ENCODE results near the gene DNAH5. TPM values are rescaled to one million over a fixed set of nuclear protein-coding genes. Genes with fewer than 3 reads are reported as not detected.

Gene DNAH5
- total and polyA plus RNA-seq, 2 experiments from 2014 or later = 0.56 to 0.97 TPM

DNA sequence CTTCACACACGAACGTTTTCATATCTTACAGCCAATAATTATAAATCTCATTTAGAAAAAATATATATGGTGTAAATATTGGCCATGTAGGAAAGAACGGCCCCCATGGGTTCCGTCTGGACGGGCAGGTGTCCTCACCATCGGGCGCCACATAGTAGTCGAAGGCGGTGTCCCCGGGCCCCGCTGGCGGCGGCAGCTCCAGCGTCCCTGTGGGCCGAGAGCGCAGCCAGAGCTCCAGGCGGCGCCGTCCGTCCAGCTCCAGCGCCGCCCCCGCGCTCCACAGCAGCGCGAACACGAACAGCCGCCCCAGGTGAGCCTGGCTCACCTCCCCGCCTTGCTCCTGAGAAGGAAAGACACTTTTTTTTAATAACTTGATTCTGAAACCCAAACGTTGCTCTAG, 134.6 kb downstream of the DNAH5 start:
- Mint-ChIP-seq H3K27me3 (ENCODE audit: insufficient read depth, low read depth, poor library complexity) (no peaks in the 10 kb centered on the region), H3K9me3 (peaks cover 12% of the 10 kb centered on the region; the same call in 2 of the 3 replicates), H3K36me3 (ENCODE audit: low read depth) (peaks cover 3% of the 10 kb centered on the region; the same call in 2 of the 3 replicates), H3K27ac (no peak overlapping the region), H3K4me1 (no peaks in the 10 kb centered on the region), H3K4me3 (no peak overlapping the region)
- H3K4me2 ChIP-seq = no peak overlapping the region
- ATAC-seq = peak; percentile 66
- H3K9me2 ChIP-seq (ENCODE audit: insufficient read depth) = peaks cover 3% of the 10 kb centered on the region; the same call in 1 of the 2 replicates
- no peaks in the 10 kb centered on the region for H4K20me1 ChIP-seq (replicated peaks; ENCODE audit: insufficient read depth)
- no peaks in the 10 kb centered on the region for H3K36me3 ChIP-seq (ENCODE audit: insufficient read depth)
- no peak for DNase-seq (ENCODE audit: low spot score)
- no peak overlapping the region for H2AFZ ChIP-seq
- no peak overlapping the region for H3K4me3 ChIP-seq
- TF ChIP-seq, protein P1, sequence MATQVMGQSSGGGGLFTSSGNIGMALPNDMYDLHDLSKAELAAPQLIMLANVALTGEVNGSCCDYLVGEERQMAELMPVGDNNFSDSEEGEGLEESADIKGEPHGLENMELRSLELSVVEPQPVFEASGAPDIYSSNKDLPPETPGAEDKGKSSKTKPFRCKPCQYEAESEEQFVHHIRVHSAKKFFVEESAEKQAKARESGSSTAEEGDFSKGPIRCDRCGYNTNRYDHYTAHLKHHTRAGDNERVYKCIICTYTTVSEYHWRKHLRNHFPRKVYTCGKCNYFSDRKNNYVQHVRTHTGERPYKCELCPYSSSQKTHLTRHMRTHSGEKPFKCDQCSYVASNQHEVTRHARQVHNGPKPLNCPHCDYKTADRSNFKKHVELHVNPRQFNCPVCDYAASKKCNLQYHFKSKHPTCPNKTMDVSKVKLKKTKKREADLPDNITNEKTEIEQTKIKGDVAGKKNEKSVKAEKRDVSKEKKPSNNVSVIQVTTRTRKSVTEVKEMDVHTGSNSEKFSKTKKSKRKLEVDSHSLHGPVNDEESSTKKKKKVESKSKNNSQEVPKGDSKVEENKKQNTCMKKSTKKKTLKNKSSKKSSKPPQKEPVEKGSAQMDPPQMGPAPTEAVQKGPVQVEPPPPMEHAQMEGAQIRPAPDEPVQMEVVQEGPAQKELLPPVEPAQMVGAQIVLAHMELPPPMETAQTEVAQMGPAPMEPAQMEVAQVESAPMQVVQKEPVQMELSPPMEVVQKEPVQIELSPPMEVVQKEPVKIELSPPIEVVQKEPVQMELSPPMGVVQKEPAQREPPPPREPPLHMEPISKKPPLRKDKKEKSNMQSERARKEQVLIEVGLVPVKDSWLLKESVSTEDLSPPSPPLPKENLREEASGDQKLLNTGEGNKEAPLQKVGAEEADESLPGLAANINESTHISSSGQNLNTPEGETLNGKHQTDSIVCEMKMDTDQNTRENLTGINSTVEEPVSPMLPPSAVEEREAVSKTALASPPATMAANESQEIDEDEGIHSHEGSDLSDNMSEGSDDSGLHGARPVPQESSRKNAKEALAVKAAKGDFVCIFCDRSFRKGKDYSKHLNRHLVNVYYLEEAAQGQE (IDR thresholded peaks at IDR 0.05; ENCODE audit: unreplicated experiment) = no peak
- TF ChIP-seq STAT1 (IDR thresholded peaks at IDR 0.05; ENCODE audit: unreplicated experiment) = no peak
- H3K79me2 ChIP-seq (replicated peaks; ENCODE audit: insufficient read depth) = no peaks in the 10 kb centered on the region
- H3F3A ChIP-seq (replicated peaks; ENCODE audit: low read depth) = no peaks in the 10 kb centered on the region
- no peaks in the 10 kb centered on the region for H3K4me1 ChIP-seq (ENCODE audit: insufficient read depth)
- H3K27me3 ChIP-seq (ENCODE audit: insufficient read depth) = no peaks in the 10 kb centered on the region
- no peak overlapping the region for H3K27ac ChIP-seq (ENCODE audit: low read depth)

- no peak for DNase-seq (ENCODE audit: low spot score)
- Mint-ChIP-seq H3K9me3 (peaks cover 12% of the 10 kb centered on the region; the same call in 2 of the 3 replicates), H3K4me1 (no peaks in the 10 kb centered on the region), H3K36me3 (ENCODE audit: low read depth) (peaks cover 3% of the 10 kb centered on the region; the same call in 2 of the 3 replicates), H3K27me3 (ENCODE audit: insufficient read depth, low read depth, poor library complexity) (no peaks in the 10 kb centered on the region), H3K27ac (no peak overlapping the region), H3K4me3 (no peak overlapping the region)
- H2AFZ ChIP-seq = no peak overlapping the region
- no peak overlapping the region for H3K4me2 ChIP-seq
- no peaks in the 10 kb centered on the region for H3K79me2 ChIP-seq (replicated peaks; ENCODE audit: insufficient read depth)
- H3K4me1 ChIP-seq (ENCODE audit: insufficient read depth) = no peaks in the 10 kb centered on the region
- H3K4me3 ChIP-seq = no peak overlapping the region
- H3K27ac ChIP-seq (ENCODE audit: low read depth) = no peak overlapping the region
- H3K27me3 ChIP-seq (ENCODE audit: insufficient read depth) = no peaks in the 10 kb centered on the region
- H3K36me3 ChIP-seq (ENCODE audit: insufficient read depth) = no peaks in the 10 kb centered on the region
- no peaks in the 10 kb centered on the region for H4K20me1 ChIP-seq (replicated peaks; ENCODE audit: insufficient read depth)
- no peak for ATAC-seq
- H3K9me2 ChIP-seq (ENCODE audit: insufficient read depth) = peaks cover 3% of the 10 kb centered on the region; the same call in 1 of the 2 replicates
- H3F3A ChIP-seq (replicated peaks; ENCODE audit: low read depth) = no peaks in the 10 kb centered on the region
- TF ChIP-seq, protein P1 (IDR thresholded peaks at IDR 0.05; ENCODE audit: unreplicated experiment) = no peak
- no peak for TF ChIP-seq EZH2phosphoT487 (IDR thresholded peaks at IDR 0.05; ENCODE audit: unreplicated experiment)
- TF ChIP-seq, protein P2, sequence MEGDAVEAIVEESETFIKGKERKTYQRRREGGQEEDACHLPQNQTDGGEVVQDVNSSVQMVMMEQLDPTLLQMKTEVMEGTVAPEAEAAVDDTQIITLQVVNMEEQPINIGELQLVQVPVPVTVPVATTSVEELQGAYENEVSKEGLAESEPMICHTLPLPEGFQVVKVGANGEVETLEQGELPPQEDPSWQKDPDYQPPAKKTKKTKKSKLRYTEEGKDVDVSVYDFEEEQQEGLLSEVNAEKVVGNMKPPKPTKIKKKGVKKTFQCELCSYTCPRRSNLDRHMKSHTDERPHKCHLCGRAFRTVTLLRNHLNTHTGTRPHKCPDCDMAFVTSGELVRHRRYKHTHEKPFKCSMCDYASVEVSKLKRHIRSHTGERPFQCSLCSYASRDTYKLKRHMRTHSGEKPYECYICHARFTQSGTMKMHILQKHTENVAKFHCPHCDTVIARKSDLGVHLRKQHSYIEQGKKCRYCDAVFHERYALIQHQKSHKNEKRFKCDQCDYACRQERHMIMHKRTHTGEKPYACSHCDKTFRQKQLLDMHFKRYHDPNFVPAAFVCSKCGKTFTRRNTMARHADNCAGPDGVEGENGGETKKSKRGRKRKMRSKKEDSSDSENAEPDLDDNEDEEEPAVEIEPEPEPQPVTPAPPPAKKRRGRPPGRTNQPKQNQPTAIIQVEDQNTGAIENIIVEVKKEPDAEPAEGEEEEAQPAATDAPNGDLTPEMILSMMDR (conservative IDR thresholded peaks at IDR 0.05; ENCODE audit: low read depth in 2 of 2) = no peak
- no peak for TF ChIP-seq JUNB (IDR thresholded peaks at IDR 0.05; ENCODE audit: unreplicated experiment)
- no peak for TF ChIP-seq POLR2AphosphoS5 (IDR thresholded peaks at IDR 0.05; ENCODE audit: low read depth)
- TF ChIP-seq ETS1 (IDR thresholded peaks at IDR 0.05) = no peak
- TF ChIP-seq STAT1 (IDR thresholded peaks at IDR 0.05; ENCODE audit: unreplicated experiment) = no peak
- TF ChIP-seq NANOG (IDR thresholded peaks at IDR 0.05; ENCODE audit: borderline replicate concordance) = no peak
- no peak for TF ChIP-seq ZNF331 (CRISPR knock-in tag; IDR thresholded peaks at IDR 0.05; ENCODE audit: low read depth)
- no peak for TF ChIP-seq ZNF114 (CRISPR knock-in tag; IDR thresholded peaks at IDR 0.05)
These were observed 140.2 kb downstream of the DNAH5 start for GRCh38 chr5:13804336-13804735.

Data from GM23338 (cell line).